PC-9 (cell line): ENCODE measurements around the gene DNMBP.

Source experiments
- CTCF ChIP-seq: fragments of 200-600 bp; sonication (generic); conservative IDR thresholded peaks from 2 replicates; pipeline ENCODE4 v1.6.1; 2017; ENCODE audit warnings: mixed run types, antibody characterized with exemption, mild to moderate bottlenecking, moderate library complexity
- EZH2 ChIP-seq: fragments of 200-600 bp; sonication (generic); IDR thresholded peaks from 2 replicates; pipeline ENCODE4 v1.8.0; 2017; ENCODE audit warnings: antibody characterized with exemption, low read depth

- no peak for TF ChIP-seq CTCF
- TF ChIP-seq EZH2 = no peak
Measured at GRCh38 chr10:99883523-99883922, 126.2 kb downstream of the DNMBP start.
